ENCODE data around the gene EXOC6B.

GRCh38 chr2:72427022-72427861 is 398.6 kb downstream of the EXOC6B start:
- no peak for TF ChIP-seq CTCF (IDR thresholded peaks at IDR 0.05; ENCODE audit: low read length)
- TF ChIP-seq EZH2 (optimal IDR thresholded peaks at IDR 0.05; ENCODE audit: low read depth, low read length), result no peak

Measured in MM.1S (cell line).